ENCODE measurements around the gene MAML2. TPM values are rescaled to one million over a fixed set of nuclear protein-coding genes. Genes with fewer than 3 reads are reported as not detected.

The MAML2 gene
- total and polyA plus RNA-seq, 2 experiments from 2014 or later = 4.7 to 15.3 TPM

DNA sequence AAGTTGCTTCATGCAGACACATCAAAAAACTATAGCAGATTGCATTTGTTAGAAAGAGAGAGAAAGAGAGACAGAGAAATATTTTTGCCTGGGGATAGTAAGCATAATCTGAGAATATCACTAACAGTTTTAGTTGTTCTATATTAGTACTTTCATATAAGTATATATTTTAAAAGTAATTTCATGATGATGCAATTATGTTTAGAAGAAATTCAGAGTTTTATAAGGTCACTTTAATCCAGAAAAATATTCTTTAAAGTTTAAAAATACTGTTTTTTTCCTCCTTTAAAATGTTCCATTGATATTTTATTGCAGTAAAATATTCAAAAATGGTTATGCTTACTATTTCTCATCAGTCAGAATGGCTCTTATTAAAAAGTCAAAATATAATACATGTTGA is 332.3 kb downstream of the MAML2 start:
- Histone ChIP-seq H3K79me2 (peaks cover 39% of the 10 kb centered on the region), H3K4me1 (ENCODE audit: insufficient read depth) (peaks cover 27% of the 10 kb centered on the region), H3K4me2 (no peak overlapping the region), H3K9me3 (ENCODE audit: low read depth) (no peaks in the 10 kb centered on the region), H3K27me3 (no peaks in the 10 kb centered on the region), H2AFZ (no peak overlapping the region), H3K36me3 (replicated peaks; ENCODE audit: insufficient read depth, low read depth) (no peaks in the 10 kb centered on the region), H4K20me1 (ENCODE audit: insufficient read depth, poor library complexity, severe bottlenecking) (peaks cover 2% of the 10 kb centered on the region), H3K27ac (no peak overlapping the region), H3K4me3 (no peak overlapping the region), H3K9me2 (replicated peaks; ENCODE audit: insufficient read depth) (no peaks in the 10 kb centered on the region)
- TF ChIP-seq, protein P1, sequence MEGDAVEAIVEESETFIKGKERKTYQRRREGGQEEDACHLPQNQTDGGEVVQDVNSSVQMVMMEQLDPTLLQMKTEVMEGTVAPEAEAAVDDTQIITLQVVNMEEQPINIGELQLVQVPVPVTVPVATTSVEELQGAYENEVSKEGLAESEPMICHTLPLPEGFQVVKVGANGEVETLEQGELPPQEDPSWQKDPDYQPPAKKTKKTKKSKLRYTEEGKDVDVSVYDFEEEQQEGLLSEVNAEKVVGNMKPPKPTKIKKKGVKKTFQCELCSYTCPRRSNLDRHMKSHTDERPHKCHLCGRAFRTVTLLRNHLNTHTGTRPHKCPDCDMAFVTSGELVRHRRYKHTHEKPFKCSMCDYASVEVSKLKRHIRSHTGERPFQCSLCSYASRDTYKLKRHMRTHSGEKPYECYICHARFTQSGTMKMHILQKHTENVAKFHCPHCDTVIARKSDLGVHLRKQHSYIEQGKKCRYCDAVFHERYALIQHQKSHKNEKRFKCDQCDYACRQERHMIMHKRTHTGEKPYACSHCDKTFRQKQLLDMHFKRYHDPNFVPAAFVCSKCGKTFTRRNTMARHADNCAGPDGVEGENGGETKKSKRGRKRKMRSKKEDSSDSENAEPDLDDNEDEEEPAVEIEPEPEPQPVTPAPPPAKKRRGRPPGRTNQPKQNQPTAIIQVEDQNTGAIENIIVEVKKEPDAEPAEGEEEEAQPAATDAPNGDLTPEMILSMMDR (IDR thresholded peaks at IDR 0.05; ENCODE audit: poor library complexity) = no peak
- TF ChIP-seq EZH2 (IDR thresholded peaks at IDR 0.05; ENCODE audit: borderline replicate concordance) = no peak
- no peak for TF ChIP-seq EZH2phosphoT487 (IDR thresholded peaks at IDR 0.05; ENCODE audit: low read depth, severe bottlenecking, unreplicated experiment)
- no peak for DNase-seq (ENCODE audit: low spot score)

DNA sequence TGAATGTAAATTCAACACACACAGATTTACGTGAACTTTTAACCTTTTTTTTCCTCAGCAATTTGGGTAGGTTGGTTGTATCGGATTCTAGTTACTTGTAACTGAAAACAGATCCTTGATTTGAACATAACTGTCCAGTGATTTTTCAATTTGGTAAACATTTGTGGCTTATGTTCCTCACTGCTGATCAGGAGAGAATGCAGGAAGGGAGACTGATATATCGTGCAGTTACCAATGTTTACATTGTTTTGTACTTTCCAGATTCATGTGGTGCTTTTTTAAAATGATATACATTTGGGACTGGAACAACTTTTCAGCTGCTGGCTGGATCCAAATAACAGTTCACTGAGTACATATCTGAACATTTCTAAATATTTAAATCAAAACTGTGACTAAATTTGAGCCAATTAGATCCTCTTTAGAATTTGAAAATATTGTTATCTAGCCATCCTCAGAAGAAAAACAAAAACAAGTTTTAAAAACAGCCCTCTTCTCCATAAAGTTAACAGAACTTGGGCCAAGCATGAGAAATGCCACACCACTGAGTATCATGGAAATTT is 334.8 kb downstream of the MAML2 start:
- no peaks in the 10 kb centered on the region for H4K20me1 ChIP-seq (ENCODE audit: insufficient read depth, poor library complexity, severe bottlenecking)
- H3K79me2 ChIP-seq = peaks cover 29% of the 10 kb centered on the region
- no peak overlapping the region for H2AFZ ChIP-seq
- no peaks in the 10 kb centered on the region for H3K9me2 ChIP-seq (replicated peaks; ENCODE audit: insufficient read depth)
- no peaks in the 10 kb centered on the region for H3K36me3 ChIP-seq (replicated peaks; ENCODE audit: insufficient read depth, low read depth)
- TF ChIP-seq EZH2phosphoT487 (IDR thresholded peaks at IDR 0.05; ENCODE audit: low read depth, severe bottlenecking, unreplicated experiment) = no peak
- TF ChIP-seq, protein P1 (IDR thresholded peaks at IDR 0.05; ENCODE audit: poor library complexity) = no peak
- H3K27ac ChIP-seq = peak overlapping the region; percentile 12
- peaks cover 6% of the 10 kb centered on the region for H3K9me3 ChIP-seq (ENCODE audit: low read depth)
- H3K4me1 ChIP-seq (ENCODE audit: insufficient read depth) = peaks cover 18% of the 10 kb centered on the region
- H3K4me3 ChIP-seq = no peak overlapping the region
- no peaks in the 10 kb centered on the region for H3K27me3 ChIP-seq
- H3K4me2 ChIP-seq = peak overlapping the region; percentile 4
- no peak for DNase-seq (ENCODE audit: low spot score)
- 37% methylated on average over 3 of the region's 3 CpGs for WGBS (ENCODE audit: low lambda C conversion rate, missing lambda C conversion rate)

DNA sequence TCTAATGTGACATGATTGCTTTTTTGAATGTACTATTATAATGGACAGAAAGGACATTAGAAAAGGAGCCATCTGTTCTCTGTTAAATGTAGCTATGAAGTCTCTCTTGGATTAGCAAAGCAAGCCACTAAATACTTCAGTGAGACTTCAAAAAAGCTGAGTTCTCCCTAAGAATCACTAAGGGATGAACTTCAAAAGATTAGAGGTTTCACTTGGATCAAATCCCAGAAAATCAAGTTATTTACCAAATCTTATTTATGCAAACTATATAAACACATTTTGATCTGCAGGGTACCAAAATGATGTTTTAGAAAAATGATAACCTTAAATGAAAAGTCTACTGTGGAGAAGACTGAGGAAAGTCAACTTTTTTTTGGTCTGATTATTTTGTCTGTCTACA is 337.0 kb downstream of the MAML2 start:
- Histone ChIP-seq H3K79me2 (peaks cover 22% of the 10 kb centered on the region), H3K4me3 (no peak overlapping the region), H2AFZ (no peak overlapping the region), H3K9me2 (replicated peaks; ENCODE audit: insufficient read depth) (no peaks in the 10 kb centered on the region), H3K9me3 (ENCODE audit: low read depth) (peaks cover 6% of the 10 kb centered on the region), H3K27me3 (no peaks in the 10 kb centered on the region), H3K4me2 (no peak overlapping the region), H3K36me3 (replicated peaks; ENCODE audit: insufficient read depth, low read depth) (no peaks in the 10 kb centered on the region), H3K27ac (no peak overlapping the region), H4K20me1 (ENCODE audit: insufficient read depth, poor library complexity, severe bottlenecking) (no peaks in the 10 kb centered on the region), H3K4me1 (ENCODE audit: insufficient read depth) (peaks cover 6% of the 10 kb centered on the region)
- TF ChIP-seq EZH2phosphoT487 (IDR thresholded peaks at IDR 0.05; ENCODE audit: low read depth, severe bottlenecking, unreplicated experiment) (no peak), EZH2 (IDR thresholded peaks at IDR 0.05; ENCODE audit: borderline replicate concordance) (no peak)
- TF ChIP-seq, protein P1 (IDR thresholded peaks at IDR 0.05; ENCODE audit: poor library complexity) = no peak
- DNase-seq (ENCODE audit: low spot score) = no peak

DNA sequence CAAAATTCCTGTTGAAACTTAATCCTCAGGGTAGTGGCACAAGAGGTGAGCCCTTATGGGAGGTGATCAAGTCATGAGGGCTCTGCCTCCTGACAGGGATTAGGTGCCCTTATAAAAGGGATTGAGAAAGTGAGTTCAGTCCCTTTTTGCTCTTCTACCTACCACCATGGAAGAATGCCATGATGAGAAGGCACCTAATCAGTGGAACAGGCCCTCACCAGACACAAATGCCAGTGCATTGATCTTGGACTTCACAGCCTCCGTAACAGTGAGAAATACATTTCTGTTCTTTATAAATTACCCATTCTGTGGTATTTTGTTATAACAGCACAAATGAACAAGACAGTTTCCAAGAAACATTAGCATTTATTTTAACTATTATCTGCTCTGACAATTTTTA is 338.1 kb downstream of the MAML2 start:
- H3K9me2 ChIP-seq (replicated peaks; ENCODE audit: insufficient read depth) = no peaks in the 10 kb centered on the region
- H2AFZ ChIP-seq = no peak overlapping the region
- H3K36me3 ChIP-seq (replicated peaks; ENCODE audit: insufficient read depth, low read depth) = no peaks in the 10 kb centered on the region
- TF ChIP-seq EZH2 (IDR thresholded peaks at IDR 0.05; ENCODE audit: borderline replicate concordance) (no peak), EZH2phosphoT487 (IDR thresholded peaks at IDR 0.05; ENCODE audit: low read depth, severe bottlenecking, unreplicated experiment) (no peak)
- TF ChIP-seq, protein P1 (IDR thresholded peaks at IDR 0.05; ENCODE audit: poor library complexity) = no peak
- H3K79me2 ChIP-seq = peaks cover 12% of the 10 kb centered on the region
- no peak overlapping the region for H3K27ac ChIP-seq
- H3K27me3 ChIP-seq = no peaks in the 10 kb centered on the region
- H3K4me2 ChIP-seq = no peak overlapping the region
- 95% methylated on average over 1 of the region's 1 CpG for WGBS (ENCODE audit: low lambda C conversion rate, missing lambda C conversion rate)
- no peak for DNase-seq (ENCODE audit: low spot score)
- no peak overlapping the region for H3K4me3 ChIP-seq
- peaks cover 6% of the 10 kb centered on the region for H3K9me3 ChIP-seq (ENCODE audit: low read depth)
- H4K20me1 ChIP-seq (ENCODE audit: insufficient read depth, poor library complexity, severe bottlenecking) = no peaks in the 10 kb centered on the region
- peaks cover 14% of the 10 kb centered on the region for H3K4me1 ChIP-seq (ENCODE audit: insufficient read depth)

Measured in hepatocyte (in vitro differentiated cells).